DOHH2 (cell line): ENCODE data around the gene LMAN1.
A peak's percentile ranks its signal among the peaks of the same experiment; 100 is the strongest.

ENCODE experiments used
- H3F3A ChIP-seq: fragments of 200-600 bp; sonication (generic), shearing (Covaris generic); 2 replicates; pipeline ENCODE4 v1.6.0; 2016; ENCODE audit warnings: antibody characterized with exemption, mild to moderate bottlenecking; ENCODE audit not compliant: control insufficient read depth, insufficient read depth
- H3K27ac ChIP-seq: fragments of 200-600 bp; sonication (generic); 2 replicates; pipeline ENCODE4 v1.5.1; 2014; ENCODE audit warnings: low read depth, mild to moderate bottlenecking, low read length, moderate library complexity
- H3K27me3 ChIP-seq: fragments of 200-600 bp; sonication (generic); 2 replicates; pipeline ENCODE4 v1.6.1; 2014; ENCODE audit warnings: mild to moderate bottlenecking, low read length, mixed read lengths; ENCODE audit not compliant: control insufficient read depth
- H3K36me3 ChIP-seq: fragments of 200-600 bp; sonication (generic); 2 replicates; pipeline ENCODE4 v1.6.1; 2014; ENCODE audit warnings: mild to moderate bottlenecking, low read length, moderate library complexity, mixed read lengths; ENCODE audit not compliant: control insufficient read depth
- H3K4me1 ChIP-seq: fragments of 200-600 bp; sonication (generic); 2 replicates; pipeline ENCODE4 v1.6.1; 2014; ENCODE audit warnings: mild to moderate bottlenecking, low read length, mixed read lengths; ENCODE audit not compliant: control insufficient read depth
- H3K4me2 ChIP-seq: fragments of 200-600 bp; sonication (generic); 2 replicates; pipeline ENCODE4 v1.6.0; 2014; ENCODE audit warnings: mild to moderate bottlenecking, low read length, moderate library complexity
- H3K4me3 ChIP-seq: fragments of 200-600 bp; sonication (generic); 2 replicates; pipeline ENCODE4 v1.5.1; 2014; ENCODE audit warnings: mild to moderate bottlenecking, low read length, mixed read lengths
- H3K79me2 ChIP-seq: fragments of 200-600 bp; sonication (generic); 2 replicates; pipeline ENCODE4 v1.6.1; 2014; ENCODE audit warnings: mild to moderate bottlenecking, low read length, mixed read lengths; ENCODE audit not compliant: control insufficient read depth
- H3K9me2 ChIP-seq: fragments of 200-600 bp; sonication (generic); replicated peaks from 2 replicates; pipeline ENCODE4 v1.6.1; 2014; ENCODE audit warnings: mild to moderate bottlenecking, low read length, mixed read lengths; ENCODE audit not compliant: control insufficient read depth
- H3K9me3 ChIP-seq: fragments of 200-600 bp; sonication (generic); 2 replicates; pipeline ENCODE4 v1.6.1; 2014; ENCODE audit warnings: antibody characterized with exemption, low read length, mixed read lengths; ENCODE audit not compliant: control insufficient read depth, insufficient read depth
- H4K20me1 ChIP-seq: fragments of 200-600 bp; sonication (generic); 2 replicates; pipeline ENCODE4 v1.6.0; 2014; ENCODE audit warnings: low read depth, mild to moderate bottlenecking, antibody characterized with exemption, low read length, moderate library complexity; ENCODE audit not compliant: control insufficient read depth, insufficient read depth
- CTCF ChIP-seq: fragments of 200-600 bp; sonication (generic); IDR thresholded peaks from one replicate; pipeline ENCODE4 v1.5.1; 2014; ENCODE audit warnings: antibody characterized with exemption, mild to moderate bottlenecking, low read depth, low read length; ENCODE audit not compliant: poor library complexity, severe bottlenecking
- EZH2phosphoT487 ChIP-seq: fragments of 200-600 bp; sonication (generic); IDR thresholded peaks from 2 replicates; pipeline ENCODE4 v1.6.1; 2017; ENCODE audit warnings: borderline replicate concordance, mild to moderate bottlenecking, antibody characterized with exemption, low read length, moderate library complexity, mixed read lengths

The LMAN1 gene

DNA sequence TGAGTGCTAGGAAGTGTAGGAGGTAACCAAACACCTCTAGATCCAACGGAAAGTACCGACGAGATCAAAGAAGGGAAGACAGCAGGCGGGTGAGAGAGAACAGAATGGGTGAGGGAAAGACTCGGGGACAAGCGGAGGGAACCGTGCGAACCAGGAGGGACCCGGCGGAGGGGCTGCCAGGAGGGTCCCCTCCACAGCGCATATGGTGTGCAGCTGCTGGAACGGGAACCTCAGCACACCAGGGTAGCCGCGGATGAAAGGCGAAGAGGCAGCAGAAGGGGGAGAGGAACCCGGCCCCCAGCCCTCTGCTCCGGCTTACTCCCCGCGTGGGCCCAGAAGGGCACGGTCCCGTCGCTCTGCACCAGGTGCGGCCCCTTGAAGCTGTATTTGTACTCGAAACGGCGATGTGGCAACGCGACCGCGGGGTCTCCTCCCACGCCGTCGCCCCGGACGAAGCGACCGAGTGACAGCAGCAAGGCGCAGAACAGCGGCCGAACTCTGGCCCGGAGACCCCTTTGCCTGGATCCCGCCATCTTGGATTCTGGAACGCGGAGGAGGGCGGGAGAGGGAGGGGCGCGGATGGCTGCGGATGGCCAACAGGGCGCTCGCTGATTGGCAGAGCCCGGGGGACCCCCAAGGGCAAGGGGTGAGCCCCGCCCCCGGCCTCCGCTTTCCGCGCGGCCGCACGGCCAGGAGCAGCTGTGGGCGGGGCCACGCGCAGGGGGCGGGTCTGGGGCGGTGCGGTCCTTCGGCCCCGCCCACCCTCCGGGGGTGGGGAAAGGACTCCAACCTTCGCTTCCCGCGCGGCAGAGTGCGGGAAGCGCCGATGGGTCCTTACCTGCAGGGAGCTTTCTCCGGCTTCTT is at the start of gene LMAN1:
Gene LMAN1 (minus strand): TSS at position 554 of the 864 bp plus-strand sequence. CDS start 21 bp downstream, at position 533.
- Histone ChIP-seq H3K9me3 (no peaks in the 10 kb centered on the region), H3K36me3 (peaks cover 39% of the 10 kb centered on the region), H3K4me2 (peak within 1 kb of the TSS; percentile 70), H3K4me1 (peaks cover 22% of the 10 kb centered on the region), H3K79me2 (peaks cover 41% of the 10 kb centered on the region), H3K27me3 (peaks cover 19% of the 10 kb centered on the region), H3F3A (no peaks in the 10 kb centered on the region), H3K27ac (no peak within 1 kb of the TSS; the same call in 1 of the 2 replicates), H3K9me2 (no peaks in the 10 kb centered on the region), H3K4me3 (peak within 1 kb of the TSS; percentile 97), H4K20me1 (no peaks in the 10 kb centered on the region; the same call in 1 of the 2 replicates)
- TF ChIP-seq CTCF (no peak), EZH2phosphoT487 (no peak)

DNA sequence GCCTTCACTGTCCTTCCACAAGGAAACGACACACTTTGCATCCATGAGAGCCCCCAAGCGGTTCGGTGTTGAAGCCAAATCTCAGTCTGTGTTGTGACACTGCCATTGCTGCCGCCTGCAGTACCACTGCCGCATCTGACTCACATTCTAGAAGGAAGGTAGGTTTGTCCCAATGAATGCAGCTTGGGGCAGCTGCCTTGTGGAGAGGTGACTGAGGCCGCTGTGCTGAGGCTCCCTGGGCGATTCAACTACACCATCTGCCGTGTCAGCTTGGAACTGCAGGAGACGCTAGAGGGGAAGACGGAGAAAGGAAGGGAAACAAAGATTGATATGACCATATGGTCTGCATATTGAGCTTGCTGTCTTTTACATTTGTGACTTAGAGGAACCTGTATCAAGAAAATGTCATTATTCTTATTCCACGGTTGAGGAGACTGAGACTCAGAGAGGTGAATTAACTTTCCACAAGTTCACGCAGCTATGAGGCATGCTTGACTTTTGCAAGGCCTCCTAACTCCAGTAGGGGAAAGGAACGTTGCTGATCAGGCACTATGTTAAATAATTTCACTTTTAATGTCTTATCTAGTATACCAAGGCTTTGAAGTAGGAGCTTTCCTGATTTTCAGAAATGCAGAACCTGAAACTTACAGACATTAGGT is 43.5 kb upstream of the LMAN1 start:
- no peak overlapping the region for H3K4me2 ChIP-seq
- no peak overlapping the region for H3K27ac ChIP-seq

GRCh38 chr18:59400407-59400806 is 41.3 kb upstream of the LMAN1 start:
- H3F3A ChIP-seq: no peaks in the 10 kb centered on the region
- no peak overlapping the region for H3K4me2 ChIP-seq
- 0 out of 2 replicates have a peak, but pooled peaks cover 5% of the 10 kb centered on the region for H3K27me3 ChIP-seq
- H3K9me3 ChIP-seq: no peaks in the 10 kb centered on the region
- TF ChIP-seq EZH2phosphoT487: no peak
- no peak for TF ChIP-seq CTCF
- H3K4me1 ChIP-seq: no peaks in the 10 kb centered on the region
- H4K20me1 ChIP-seq: no peaks in the 10 kb centered on the region
- H3K9me2 ChIP-seq: no peaks in the 10 kb centered on the region
- no peaks in the 10 kb centered on the region for H3K36me3 ChIP-seq
- no peak overlapping the region for H3K4me3 ChIP-seq
- H3K27ac ChIP-seq: no peak overlapping the region
- no peaks in the 10 kb centered on the region for H3K79me2 ChIP-seq

More for the DNA sequence above, 43.5 kb upstream of the LMAN1 start:
- H4K20me1 ChIP-seq: no peaks in the 10 kb centered on the region
- H3K27me3 ChIP-seq: 0 out of 2 replicates have a peak, but pooled peaks cover 5% of the 10 kb centered on the region
- H3F3A ChIP-seq: no peaks in the 10 kb centered on the region
- H3K9me2 ChIP-seq: no peaks in the 10 kb centered on the region
- no peaks in the 10 kb centered on the region for H3K9me3 ChIP-seq
- H3K4me1 ChIP-seq: no peaks in the 10 kb centered on the region
- TF ChIP-seq CTCF (peak; percentile 89), EZH2phosphoT487 (no peak)
- H3K36me3 ChIP-seq: no peaks in the 10 kb centered on the region
- no peaks in the 10 kb centered on the region for H3K79me2 ChIP-seq
- no peak overlapping the region for H3K4me3 ChIP-seq
